K562 (cell line): ENCODE results near the gene PCBD2. TPM values are rescaled to one million over a fixed set of nuclear protein-coding genes. Genes with fewer than 3 reads are reported as not detected.

Experiments
- ATAC-seq: fragments of 200-7000 bp; cut with Tn5 transposase; 3 replicates; pipeline ENCODE4 v1.9.1; 2020; ENCODE audit warnings: moderate library complexity
- BruUV-seq: library from RNA; stranded (reverse); fragments of 400-500 nt; replicated peaks from 2 replicates; lab custom pipeline; 2021; lab: Mats Ljungman, UMichigan
- CTCF ChIA-PET: fragments of 300-600 bp; formaldehyde crosslinking; extraction: SDS; loops from one replicate; lab custom pipeline; 2021; ENCODE audit warnings: low intra/inter-chr PET ratio; lab: Yijun Ruan, JAX
- POLR2A ChIA-PET: fragments of 300-600, 350-650 bp; sonication (Branson Sonifier 250); formaldehyde crosslinking; extraction: SDS; loops from one replicate; lab custom pipeline; 2021; ENCODE audit warnings: antibody characterized with exemption, inconsistent platforms; lab: Yijun Ruan, JAX
- DNase-seq, 4 experiments: peaks; one replicate each; pipeline versions ENCODE4 v3.0.0 to v3.0.0-alpha.2; 2011 to 2018; ENCODE audit warnings: low spot score in 3 of 4, mixed read lengths in 3 of 4; ENCODE audit errors: extremely low read depth in 1 of 4
- FAIRE-seq: peaks from 2 replicates; lab custom pipeline; 2011; peaks lifted over from hg19 to GRCh38; lab: Jason Lieb, UNC
- H2AFZ ChIP-seq: 2 replicates; pipeline ENCODE4 v1.6.0; 2011; ENCODE audit warnings: low read depth, low read length, control low read depth, inconsistent platforms
- H3K27ac ChIP-seq: fragments of 200-600 bp; 3 replicates; pipeline ENCODE4 v1.8.0; 2011; ENCODE audit warnings: low read depth, mild to moderate bottlenecking, control low read depth, inconsistent platforms, low read length, moderate library complexity, mixed read lengths; ENCODE audit errors: extremely low read depth
- H3K27me3 ChIP-seq, 2 experiments: fragments of 300-600 bp in 1 of 2; 2 replicates in 1 of 2; 3 replicates in 1 of 2; pipeline versions ENCODE4 v1.6.0 to v1.8.0; 2011; ENCODE audit warnings: inconsistent platforms in 2 of 2, low read length in 2 of 2, mild to moderate bottlenecking in 1 of 2, mixed read lengths in 1 of 2, moderate library complexity in 1 of 2; ENCODE audit not compliant: control insufficient read depth in 2 of 2, insufficient read depth in 2 of 2
- H3K36me3 ChIP-seq: fragments of 300-600 bp; 3 replicates; pipeline ENCODE4 v1.8.0; 2011; ENCODE audit warnings: mild to moderate bottlenecking, low read length, inconsistent platforms; ENCODE audit not compliant: control insufficient read depth, insufficient read depth
- H3K4me1 ChIP-seq, 2 experiments: fragments of 200-600 bp in 1 of 2; replicated peaks in 1 of 2; 2 replicates in 1 of 2; 3 replicates in 1 of 2; pipeline versions ENCODE4 v1.5.1 to v1.8.0; 2011; ENCODE audit warnings: inconsistent platforms in 2 of 2, low read length in 2 of 2, mild to moderate bottlenecking in 1 of 2, mixed read lengths in 1 of 2, moderate library complexity in 1 of 2; ENCODE audit not compliant: control insufficient read depth in 2 of 2, insufficient read depth in 2 of 2
- H3K4me2 ChIP-seq: 2 replicates; pipeline ENCODE4 v1.6.1; 2011; ENCODE audit warnings: low read length, control low read depth, inconsistent platforms, mixed read lengths; ENCODE audit not compliant: insufficient read depth
- H3K4me3 ChIP-seq: fragments of 200-600 bp; sonication (generic), shearing (Covaris generic); 2 replicates; pipeline ENCODE4 v1.5.1; 2016; ENCODE audit warnings: control low read depth, inconsistent platforms
- H3K79me2 ChIP-seq: fragments of 200-600 bp; 3 replicates; pipeline ENCODE4 v1.8.0; 2011; ENCODE audit warnings: low read length, inconsistent platforms; ENCODE audit not compliant: control insufficient read depth, insufficient read depth
- H3K9ac ChIP-seq, 2 experiments: 2 replicates each; pipeline versions ENCODE4 v1.6.0 to v1.6.1; 2011; ENCODE audit warnings: low read depth in 2 of 2, low read length in 2 of 2, control low read depth in 1 of 2, inconsistent platforms in 1 of 2, mild to moderate bottlenecking in 1 of 2, mixed read lengths in 1 of 2; ENCODE audit not compliant: insufficient read depth in 1 of 2
- H3K9me1 ChIP-seq: one replicate; pipeline ENCODE4 v1.6.0; 2011; ENCODE audit warnings: inconsistent platforms, mild to moderate bottlenecking, low read length, moderate library complexity; ENCODE audit not compliant: control insufficient read depth, insufficient read depth
- H3K9me3 ChIP-seq: replicated peaks from 2 replicates; pipeline ENCODE4 v1.5.1; 2011; ENCODE audit warnings: low read depth, low read length, inconsistent platforms; ENCODE audit not compliant: control insufficient read depth, insufficient read depth
- H4K20me1 ChIP-seq: replicated peaks from 2 replicates; pipeline ENCODE4 v1.6.1; 2011; ENCODE audit warnings: low read length, inconsistent platforms, mixed read lengths; ENCODE audit not compliant: control insufficient read depth, insufficient read depth
- CHD4 ChIP-seq: fragments of 200-600 bp; sonication (generic); IDR thresholded peaks from 3 replicates; pipeline ENCODE4 v1.6.1; 2012; ENCODE audit warnings: low read depth, mild to moderate bottlenecking, mixed read lengths, low read length, inconsistent platforms; ENCODE audit not compliant: insufficient read depth, insufficient replicate concordance, poor library complexity, severe bottlenecking
- EWSR1 ChIP-seq: fragments of 450-650 bp; IDR thresholded peaks from 2 replicates; pipeline ENCODE4 v1.6.1; 2018; ENCODE audit warnings: borderline replicate concordance, mild to moderate bottlenecking, low read depth, moderate library complexity; ENCODE audit not compliant: partially characterized antibody
- HNRNPH1 ChIP-seq: fragments of 200-400 bp; formaldehyde crosslinking; optimal IDR thresholded peaks from 2 replicates; pipeline ENCODE3; 2017; ENCODE audit warnings: low read depth, mild to moderate bottlenecking, low read length, moderate library complexity
- MEIS2 ChIP-seq: fragments of 450-650 bp; IDR thresholded peaks from 2 replicates; pipeline ENCODE4 v1.6.1; 2014; ENCODE audit warnings: mild to moderate bottlenecking; ENCODE audit not compliant: partially characterized antibody
- NR2C1 ChIP-seq, 2 experiments: fragments of 450-650 bp; IDR thresholded peaks; 2 replicates each; pipeline ENCODE4 v1.6.1; 2017; ENCODE audit warnings: mild to moderate bottlenecking in 2 of 2, antibody characterized with exemption in 1 of 2, inconsistent platforms in 1 of 2, missing compliant biosample characterization in 1 of 2, missing genetic modification characterization in 1 of 2
- PHB2 ChIP-seq: fragments of 450-650 bp; IDR thresholded peaks from 2 replicates; pipeline ENCODE4 v1.6.1; 2017; ENCODE audit warnings: low read depth
- RBM15 ChIP-seq: fragments of 200-400 bp; formaldehyde crosslinking; IDR thresholded peaks from 2 replicates; pipeline ENCODE4 v1.6.1; 2018; ENCODE audit warnings: mild to moderate bottlenecking, low read length, moderate library complexity; ENCODE audit not compliant: insufficient read depth
- ZBTB40 ChIP-seq, 2 experiments: fragments of 450-650 bp in 1 of 2; sonication (generic) in 1 of 2; formaldehyde crosslinking in 1 of 2; IDR thresholded peaks; 2 replicates each; pipeline versions ENCODE4 v1.7.1 to v1.9.0; 2016 to 2022; ENCODE audit warnings: inconsistent platforms in 1 of 2, mild to moderate bottlenecking in 1 of 2, missing genetic modification reagents in 1 of 2
- ZNF408 ChIP-seq: fragments of 250-450 bp; sonication (Bioruptor Pico); IDR thresholded peaks from 2 replicates; pipeline ENCODE4 v1.4.0; 2020; ENCODE audit warnings: low read depth, mild to moderate bottlenecking, moderate library complexity
- ZNF696 ChIP-seq: fragments of 250-450 bp; sonication (Bioruptor Pico); conservative IDR thresholded peaks from 2 replicates; pipeline ENCODE4 v1.4.0; 2020; ENCODE audit warnings: mild to moderate bottlenecking, moderate library complexity
- WGBS: fragments of 100-300 bp; shearing (Covaris generic); methylation state at CpG from one replicate; pipeline ENCODE4 v1.1.6; 2016; ENCODE audit warnings: low coverage, mixed read lengths; ENCODE audit not compliant: insufficient coverage; ENCODE audit errors: missing lambda C conversion rate; 5-methylcytosine and 5-hydroxymethylcytosine counted together
- in situ Hi-C: fragments of 300-500 bp; cut with MboI; formaldehyde crosslinking; loops from 4 replicates; pipeline ENCODE4 v1.15.0; 2018; ENCODE audit warnings: inconsistent platforms, mixed read lengths
- intact Hi-C: fragments of 100-400 bp; cut with micrococcal nuclease; formaldehyde crosslinking; loops from 2 replicates; pipeline ENCODE4 v1.14.2; 2022
- polyA plus RNA-seq, 8 experiments: library from polyadenylated mRNA; depleted of rRNA in 4 of 8; stranded (reverse) in 5 of 8; unstranded in 3 of 8; fragments of >200 nt; fragmentation: Nextera tagmentation in 2 of 8; fragmentation: Illumina TruSeq in 1 of 8; extraction: Ambion mirVana in 2 of 8; extraction: Trizol in 1 of 8; gene quantifications; 2 replicates each; pipeline versions ENCODE4 v1.2.1 to v1.2.3, GENCODE V29; 2011 to 2014; ENCODE audit warnings: inconsistent platforms in 1 of 8, missing spikeins in 1 of 8
- total RNA-seq, 7 experiments: library from RNA; depleted of rRNA in 6 of 7; stranded (reverse); fragments of >200 nt in 6 of 7; fragmentation: Illumina TruSeq in 2 of 7; extraction: Trizol in 2 of 7; gene quantifications; 2 replicates each; pipeline versions ENCODE4 v1.2.1 to v1.2.3, GENCODE V29; 2011 to 2021; ENCODE audit warnings: low replicate concordance in 1 of 7

PCBD2 gene
- total and polyA plus RNA-seq, 9 of the 15 experiments (the other 6 are each of a cell fraction or from before 2014, with no cell fraction given) = 5.2 to 13.8 (median 7.8) TPM

- no peaks in the 10 kb centered on the region for H3K9me3 ChIP-seq
- no peak overlapping the region for H3K4me2 ChIP-seq
- intact Hi-C loops = no loop called here
- H3K9me1 ChIP-seq = no peaks in the 10 kb centered on the region
- H3K9ac ChIP-seq = no peak overlapping the region
- no peak overlapping the region for H3K4me3 ChIP-seq
- DNase-seq = no peak
- no peaks in the 10 kb centered on the region for H3K27me3 ChIP-seq
- no peak for ATAC-seq
- no peak overlapping the region for H3K27ac ChIP-seq
- H4K20me1 ChIP-seq = no peaks in the 10 kb centered on the region
- ChIA-PET POLR2A (no interaction called here), CTCF (no interaction called here)
- FAIRE-seq = no peak
- H3K79me2 ChIP-seq = no peaks in the 10 kb centered on the region
- no peaks in the 10 kb centered on the region for H3K36me3 ChIP-seq
- BruUV-seq = no TSS peak
- 41% methylated on average over 1 of the region's 1 CpG for WGBS
- no peaks in the 10 kb centered on the region for H3K4me1 ChIP-seq
- in situ Hi-C loops = no loop called here
- H2AFZ ChIP-seq = no peak overlapping the region
- TF ChIP-seq MEIS2 = peak; percentile 25
- no peak for TF ChIP-seq ZNF408
- TF ChIP-seq PHB2 = no peak
- TF ChIP-seq HNRNPH1 = no peak
- TF ChIP-seq ZNF696 (CRISPR knock-in tag) = no peak
- no peak for TF ChIP-seq RBM15
- no peak for TF ChIP-seq EWSR1
- TF ChIP-seq ZBTB40 (IDR thresholded peaks at IDR 0.05) = no peak
- TF ChIP-seq ZBTB40 (CRISPR knock-in tag; IDR thresholded peaks at IDR 0.05) = no peak
- no peak for TF ChIP-seq CHD4
- no peak for TF ChIP-seq NR2C1 (IDR thresholded peaks at IDR 0.05)
- TF ChIP-seq NR2C1 (tag; IDR thresholded peaks at IDR 0.05) = no peak
These were observed 39.7 kb downstream of the PCBD2 start for GRCh38 chr5:134944630-134945029.
